HG03469 (cell line): ENCODE data around the gene NHERF2.

Experiments
- ATAC-seq: cut with Tn5 transposase; IDR thresholded peaks from one replicate; pipeline ENCODE4 v1.9.1; 2021; ENCODE audit warnings: mild to moderate bottlenecking, moderate library complexity, moderate number of reproducible peaks; ENCODE audit not compliant: unreplicated experiment

The NHERF2 gene

GRCh38 chr16:2056681-2057407, 30.1 kb downstream of the NHERF2 start:
- ATAC-seq = no peak

- no peak for ATAC-seq
Measured at GRCh38 chr16:2057438-2057837, 30.7 kb downstream of the NHERF2 start.

GRCh38 chr16:2058420-2058819, 31.7 kb downstream of the NHERF2 start:
- ATAC-seq = no peak

GRCh38 chr16:2058872-2059271, 32.2 kb downstream of the NHERF2 start:
- ATAC-seq = no peak

GRCh38 chr16:2060346-2060745, 33.6 kb downstream of the NHERF2 start:
- ATAC-seq = no peak

- ATAC-seq = no peak
Measured at GRCh38 chr16:2061023-2061422, 34.3 kb downstream of the NHERF2 start.

GRCh38 chr16:2061526-2061925, 34.8 kb downstream of the NHERF2 start:
- ATAC-seq = no peak

GRCh38 chr16:2062801-2063200, 36.1 kb downstream of the NHERF2 start:
- no peak for ATAC-seq

- ATAC-seq = no peak
Measured at GRCh38 chr16:2063861-2064260, 37.2 kb downstream of the NHERF2 start.

GRCh38 chr16:2064368-2064945, 37.8 kb downstream of the NHERF2 start:
- ATAC-seq = no peak

- ATAC-seq = no peak
Measured at GRCh38 chr16:2066139-2066538, 39.4 kb downstream of the NHERF2 start.

GRCh38 chr16:2070576-2071453, 44.1 kb downstream of the NHERF2 start:
- ATAC-seq = no peak

- ATAC-seq = no peak
Measured at GRCh38 chr16:2071454-2072202, 44.9 kb downstream of the NHERF2 start.

GRCh38 chr16:2072926-2073325, 46.2 kb downstream of the NHERF2 start:
- ATAC-seq = no peak

GRCh38 chr16:2074071-2074470, 47.4 kb downstream of the NHERF2 start:
- ATAC-seq = no peak

- ATAC-seq = no peak
Measured at GRCh38 chr16:2075631-2076030, 48.9 kb downstream of the NHERF2 start.

- no peak for ATAC-seq
Measured at GRCh38 chr16:2076072-2076865, 49.6 kb downstream of the NHERF2 start.

- ATAC-seq = no peak
Measured at GRCh38 chr16:2077016-2077415, 50.3 kb downstream of the NHERF2 start.

GRCh38 chr16:2077696-2078095, 51.0 kb downstream of the NHERF2 start:
- no peak for ATAC-seq

- ATAC-seq = no peak
Measured at GRCh38 chr16:2078096-2078495, 51.4 kb downstream of the NHERF2 start.
